OCI-LY1 (cell line): ENCODE data around the gene DNM2.
A peak's percentile ranks its signal among the peaks of the same experiment; 100 is the strongest.

Experiments
- H2AFZ ChIP-seq: fragments of 200-600 bp; sonication (generic), shearing (Covaris generic); 2 replicates; pipeline ENCODE4 v1.6.0; 2014; ENCODE audit warnings: antibody characterized with exemption, mild to moderate bottlenecking, low read length
- H3F3A ChIP-seq: fragments of 200-600 bp; sonication (generic), shearing (Covaris generic); 2 replicates; pipeline ENCODE4 v1.6.0; 2014; ENCODE audit warnings: mild to moderate bottlenecking, antibody characterized with exemption, low read length, moderate library complexity; ENCODE audit not compliant: insufficient read depth
- H3K27ac ChIP-seq: fragments of 200-600 bp; sonication (generic); 2 replicates; pipeline ENCODE4 v1.5.1; 2014; ENCODE audit warnings: low read length, mixed run types, mild to moderate bottlenecking, low read depth; ENCODE audit not compliant: poor library complexity, severe bottlenecking
- H3K27me3 ChIP-seq: fragments of 200-600 bp; sonication (generic); 2 replicates; pipeline ENCODE4 v1.6.0; 2014; ENCODE audit warnings: antibody characterized with exemption, mild to moderate bottlenecking, low read length, moderate library complexity; ENCODE audit not compliant: insufficient read depth
- H3K36me3 ChIP-seq: fragments of 200-600 bp; sonication (generic); 2 replicates; pipeline ENCODE4 v1.6.1; 2014; ENCODE audit warnings: mild to moderate bottlenecking, antibody characterized with exemption, low read length, moderate library complexity, mixed read lengths; ENCODE audit not compliant: insufficient read depth
- H3K4me1 ChIP-seq: fragments of 200-600 bp; sonication (generic); 2 replicates; pipeline ENCODE4 v1.5.1; 2014; ENCODE audit warnings: mild to moderate bottlenecking, low read length, moderate library complexity; ENCODE audit not compliant: insufficient read depth, severe bottlenecking
- H3K4me2 ChIP-seq: fragments of 200-600 bp; sonication (generic), shearing (Covaris generic); 2 replicates; pipeline ENCODE4 v1.6.1; 2014; ENCODE audit warnings: low read length
- H3K4me3 ChIP-seq: fragments of 200-600 bp; sonication (generic); 2 replicates; pipeline ENCODE4 v1.5.1; 2014; ENCODE audit warnings: low read length, low read depth, mild to moderate bottlenecking, mixed read lengths; ENCODE audit not compliant: poor library complexity, severe bottlenecking
- H3K79me2 ChIP-seq: fragments of 200-600 bp; shearing (Covaris generic); 2 replicates; pipeline ENCODE4 v1.6.1; 2016; ENCODE audit warnings: mixed run types, low read length, mixed read lengths; ENCODE audit not compliant: insufficient read depth
- H3K9ac ChIP-seq: fragments of 200-600 bp; sonication (generic), shearing (Covaris generic); 2 replicates; pipeline ENCODE4 v1.6.1; 2014; ENCODE audit warnings: mild to moderate bottlenecking, low read length, mixed read lengths
- H3K9me2 ChIP-seq: fragments of 200-600 bp; sonication (generic), shearing (Covaris generic); 2 replicates; pipeline ENCODE4 v1.6.1; 2014; ENCODE audit warnings: low read depth, mild to moderate bottlenecking, low read length, mixed read lengths
- H3K9me3 ChIP-seq: fragments of 200-600 bp; shearing (Covaris generic); 2 replicates; pipeline ENCODE4 v1.6.1; 2014; ENCODE audit warnings: low read length, mixed read lengths
- H4K20me1 ChIP-seq: fragments of 200-600 bp; sonication (generic), shearing (Covaris generic); 2 replicates; pipeline ENCODE4 v1.6.0; 2016; ENCODE audit warnings: mild to moderate bottlenecking, low read length; ENCODE audit not compliant: insufficient read depth
- EZH2 ChIP-seq: fragments of 200-600 bp; sonication (generic), shearing (Covaris generic); IDR thresholded peaks from 2 replicates; pipeline ENCODE4 v1.8.0; 2017; ENCODE audit warnings: borderline replicate concordance, mixed run types, mild to moderate bottlenecking, antibody characterized with exemption, low read length, moderate library complexity, mixed read lengths
- TF ChIP-seq, protein P1 (sequence below): fragments of 200-600 bp; sonication (generic), shearing (Covaris generic); IDR thresholded peaks from 2 replicates; pipeline ENCODE4 v1.5.1; 2017; ENCODE audit warnings: mild to moderate bottlenecking, antibody characterized with exemption, low read length, moderate library complexity, mixed read lengths

The DNM2 gene

DNA sequence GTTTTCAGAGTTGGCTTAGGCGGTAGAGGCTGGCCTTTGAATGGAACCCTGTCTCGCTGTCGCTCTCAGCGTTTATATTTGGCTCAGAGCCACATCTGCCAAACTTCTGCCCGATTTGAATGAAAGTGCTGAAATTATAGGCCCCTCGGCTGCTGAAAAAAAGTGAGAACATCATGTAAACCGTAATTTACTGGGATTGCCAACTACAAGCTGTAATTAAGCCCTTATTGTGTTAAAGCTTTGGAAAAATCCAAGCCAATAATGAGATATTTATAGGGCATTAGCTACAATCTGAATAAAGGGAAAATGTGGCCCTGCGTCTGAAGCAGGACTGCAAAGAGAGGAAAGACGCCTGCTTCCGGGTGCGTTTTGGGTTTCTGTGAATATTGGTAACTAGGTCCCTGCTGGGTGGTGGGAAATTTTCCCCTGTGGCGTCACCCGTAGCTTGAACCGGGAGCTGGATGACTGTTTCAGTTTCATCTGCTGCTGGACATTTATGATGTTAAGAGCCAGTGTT, 9.9 kb downstream of the DNM2 start:
- Histone ChIP-seq H3K9me3 (no peaks in the 10 kb centered on the region), H3K9me2 (no peaks in the 10 kb centered on the region), H3K36me3 (peaks cover 7% of the 10 kb centered on the region; the same call in 1 of the 2 replicates), H3K27me3 (no peaks in the 10 kb centered on the region), H2AFZ (no peak overlapping the region), H3K4me1 (peaks cover 53% of the 10 kb centered on the region), H3K9ac (no peak overlapping the region), H3K27ac (peak overlapping the region; percentile 35), H3F3A (no peaks in the 10 kb centered on the region), H3K4me3 (no peak overlapping the region), H3K79me2 (peaks cover 63% of the 10 kb centered on the region), H3K4me2 (no peak overlapping the region), H4K20me1 (no peaks in the 10 kb centered on the region)
- TF ChIP-seq, protein P1, sequence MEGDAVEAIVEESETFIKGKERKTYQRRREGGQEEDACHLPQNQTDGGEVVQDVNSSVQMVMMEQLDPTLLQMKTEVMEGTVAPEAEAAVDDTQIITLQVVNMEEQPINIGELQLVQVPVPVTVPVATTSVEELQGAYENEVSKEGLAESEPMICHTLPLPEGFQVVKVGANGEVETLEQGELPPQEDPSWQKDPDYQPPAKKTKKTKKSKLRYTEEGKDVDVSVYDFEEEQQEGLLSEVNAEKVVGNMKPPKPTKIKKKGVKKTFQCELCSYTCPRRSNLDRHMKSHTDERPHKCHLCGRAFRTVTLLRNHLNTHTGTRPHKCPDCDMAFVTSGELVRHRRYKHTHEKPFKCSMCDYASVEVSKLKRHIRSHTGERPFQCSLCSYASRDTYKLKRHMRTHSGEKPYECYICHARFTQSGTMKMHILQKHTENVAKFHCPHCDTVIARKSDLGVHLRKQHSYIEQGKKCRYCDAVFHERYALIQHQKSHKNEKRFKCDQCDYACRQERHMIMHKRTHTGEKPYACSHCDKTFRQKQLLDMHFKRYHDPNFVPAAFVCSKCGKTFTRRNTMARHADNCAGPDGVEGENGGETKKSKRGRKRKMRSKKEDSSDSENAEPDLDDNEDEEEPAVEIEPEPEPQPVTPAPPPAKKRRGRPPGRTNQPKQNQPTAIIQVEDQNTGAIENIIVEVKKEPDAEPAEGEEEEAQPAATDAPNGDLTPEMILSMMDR, result no peak
- no peak for TF ChIP-seq EZH2

DNA sequence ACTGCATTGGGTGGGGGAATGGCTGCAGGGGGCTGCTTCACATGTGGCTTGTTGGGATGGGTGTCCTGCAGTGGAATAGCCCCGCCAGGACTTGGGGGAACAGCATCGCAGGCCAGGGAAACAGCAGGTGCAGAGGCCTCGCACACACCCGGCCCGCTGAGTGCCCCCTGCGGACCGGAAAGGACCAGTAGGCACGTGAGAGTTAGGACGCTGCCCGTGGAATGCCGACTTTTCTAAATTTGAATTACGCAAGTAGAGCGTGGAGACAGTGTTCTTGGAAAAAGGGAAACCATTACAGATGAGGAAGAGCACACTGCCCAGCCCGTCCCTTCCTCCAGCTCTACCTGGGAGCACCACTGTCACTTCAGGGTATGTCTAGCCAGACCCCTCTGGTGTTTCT, 11.5 kb downstream of the DNM2 start:
- Histone ChIP-seq H3K27ac (peak overlapping the region; percentile 62), H4K20me1 (no peaks in the 10 kb centered on the region), H3K36me3 (peaks cover 7% of the 10 kb centered on the region), H3K9me2 (no peaks in the 10 kb centered on the region), H3K9me3 (no peaks in the 10 kb centered on the region), H3K4me3 (no peak overlapping the region), H3K9ac (no peak overlapping the region), H3K4me1 (peaks cover 52% of the 10 kb centered on the region), H3F3A (no peaks in the 10 kb centered on the region), H3K27me3 (no peaks in the 10 kb centered on the region), H2AFZ (no peak overlapping the region), H3K79me2 (peaks cover 59% of the 10 kb centered on the region), H3K4me2 (no peak overlapping the region)
- TF ChIP-seq, protein P1, result no peak
- TF ChIP-seq EZH2, result no peak

DNA sequence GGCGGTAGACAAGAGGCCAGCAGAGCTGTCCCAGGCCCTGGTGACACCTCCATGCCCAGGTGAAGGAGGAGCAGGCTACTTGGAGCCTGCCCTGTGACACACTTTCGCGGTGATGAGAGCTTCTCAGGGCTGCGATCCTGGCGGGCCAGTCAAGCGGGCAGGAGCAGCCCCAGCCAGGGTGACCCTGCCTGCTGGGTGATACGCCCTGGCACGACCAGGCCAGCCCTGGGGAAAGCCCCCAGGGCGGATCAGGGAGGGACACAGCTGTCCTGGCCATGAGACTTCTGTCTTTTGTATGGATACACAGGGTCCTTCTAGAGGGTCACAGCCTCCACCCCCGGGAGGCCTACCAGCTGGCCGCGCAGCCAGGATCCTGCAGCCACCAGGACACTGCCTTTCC, 13.1 kb downstream of the DNM2 start:
- Histone ChIP-seq H3K27me3 (no peaks in the 10 kb centered on the region), H2AFZ (no peak overlapping the region), H3K9me2 (no peaks in the 10 kb centered on the region), H3K4me1 (peaks cover 47% of the 10 kb centered on the region), H3K9me3 (peaks cover 2% of the 10 kb centered on the region; the same call in 1 of the 2 replicates), H3F3A (no peaks in the 10 kb centered on the region), H3K27ac (peak overlapping the region; percentile 62), H3K4me2 (peak overlapping the region; percentile 53; the same call in 1 of the 2 replicates), H3K9ac (no peak overlapping the region; the same call in 1 of the 2 replicates), H3K79me2 (peaks cover 61% of the 10 kb centered on the region), H3K36me3 (peaks cover 15% of the 10 kb centered on the region), H3K4me3 (no peak overlapping the region), H4K20me1 (no peaks in the 10 kb centered on the region)
- no peak for TF ChIP-seq EZH2
- TF ChIP-seq, protein P1, result no peak
